Measurements from ENCODE around the gene ATOX1.

GRCh38 chr5:151781201-151781600 lies 22.8 kb upstream of the ATOX1 start:
- TF ChIP-seq EP300 (IDR thresholded peaks at IDR 0.05) (no peak), CTCF (IDR thresholded peaks at IDR 0.05) (no peak)
